NCI-H748 (cell line): ENCODE results near the gene SNCG.

Experiments used
- DNase-seq: peaks from one replicate; lab custom pipeline; 2025; ENCODE audit not compliant: unreplicated experiment; lab: John Stamatoyannopoulos, UW

Gene SNCG

GRCh38 chr10:86960003-86960862 lies 1.8 kb downstream of the SNCG start:
- no peak for DNase-seq

GRCh38 chr10:86960863-86961434 lies 2.5 kb downstream of the SNCG start:
- no peak for DNase-seq

- no peak for DNase-seq
Measured at GRCh38 chr10:86961481-86962091, 3.2 kb downstream of the SNCG start.

- no peak for DNase-seq
Measured at GRCh38 chr10:86962136-86962980, 4.0 kb downstream of the SNCG start.

DNA sequence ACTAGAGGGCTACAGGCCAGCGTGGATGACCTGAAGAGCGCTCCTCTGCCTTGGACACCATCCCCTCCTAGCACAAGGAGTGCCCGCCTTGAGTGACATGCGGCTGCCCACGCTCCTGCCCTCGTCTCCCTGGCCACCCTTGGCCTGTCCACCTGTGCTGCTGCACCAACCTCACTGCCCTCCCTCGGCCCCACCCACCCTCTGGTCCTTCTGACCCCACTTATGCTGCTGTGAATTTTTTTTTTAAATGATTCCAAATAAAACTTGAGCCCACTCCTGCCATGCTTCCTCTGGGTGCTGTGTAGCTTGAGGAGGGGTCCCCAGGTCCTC lies 4.5 kb downstream of the SNCG start:
- no peak for DNase-seq

- DNase-seq: no peak
Measured at GRCh38 chr10:86963341-86963919, 5.0 kb downstream of the SNCG start.

- no peak for DNase-seq
Measured at GRCh38 chr10:86964061-86964846, 5.9 kb downstream of the SNCG start.

DNA sequence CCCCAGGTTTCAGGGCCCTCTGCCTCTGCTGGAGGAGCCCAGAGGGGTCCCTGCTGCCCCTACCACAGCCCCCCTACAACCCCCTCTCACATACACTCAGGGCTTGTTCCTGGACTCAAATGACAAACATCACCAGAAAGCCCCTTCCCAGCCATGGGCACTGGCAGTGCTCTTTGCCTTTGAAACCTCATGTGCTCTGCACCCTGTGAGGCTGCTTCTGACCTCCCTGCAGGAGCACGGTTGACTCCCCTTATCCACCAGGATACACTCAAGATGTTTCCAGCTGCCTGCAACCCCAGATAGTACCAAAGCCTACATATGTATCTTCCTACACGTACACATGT lies 6.4 kb downstream of the SNCG start:
- no peak for DNase-seq

DNA sequence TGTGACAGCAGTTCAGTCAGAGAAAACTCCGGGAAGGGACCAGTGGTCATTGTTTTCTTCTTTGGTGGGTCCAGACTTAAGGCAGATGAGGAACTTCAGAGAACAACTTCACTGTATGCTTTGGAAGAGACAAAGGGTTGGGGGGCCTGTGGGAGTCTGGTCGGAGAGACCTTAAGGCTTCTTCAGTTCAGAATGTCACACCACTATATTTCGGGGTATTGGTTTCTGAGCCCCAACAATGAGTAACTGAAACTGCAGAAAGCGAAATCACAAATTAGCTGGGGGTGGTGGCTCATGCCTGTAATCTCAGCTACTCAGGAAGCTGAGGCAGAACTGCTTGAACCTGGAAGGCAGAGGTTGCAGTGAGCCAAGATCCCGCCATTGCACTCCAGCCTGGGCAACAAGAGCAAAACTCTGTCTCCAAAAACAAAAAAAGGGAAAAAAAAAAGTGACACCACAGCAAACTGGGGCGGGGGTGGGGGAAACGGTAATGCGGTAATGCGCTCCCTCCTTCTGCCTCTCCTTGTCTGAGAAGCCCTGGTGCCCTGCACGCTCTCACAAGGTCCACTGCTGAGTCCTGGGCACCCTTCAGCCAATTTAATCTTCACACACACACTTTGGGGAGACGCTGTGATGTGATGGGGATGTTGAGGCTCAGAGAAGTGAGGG lies 7.7 kb downstream of the SNCG start:
- DNase-seq: no peak

GRCh38 chr10:86967481-86967941 lies 9.1 kb downstream of the SNCG start:
- DNase-seq: no peak

DNA sequence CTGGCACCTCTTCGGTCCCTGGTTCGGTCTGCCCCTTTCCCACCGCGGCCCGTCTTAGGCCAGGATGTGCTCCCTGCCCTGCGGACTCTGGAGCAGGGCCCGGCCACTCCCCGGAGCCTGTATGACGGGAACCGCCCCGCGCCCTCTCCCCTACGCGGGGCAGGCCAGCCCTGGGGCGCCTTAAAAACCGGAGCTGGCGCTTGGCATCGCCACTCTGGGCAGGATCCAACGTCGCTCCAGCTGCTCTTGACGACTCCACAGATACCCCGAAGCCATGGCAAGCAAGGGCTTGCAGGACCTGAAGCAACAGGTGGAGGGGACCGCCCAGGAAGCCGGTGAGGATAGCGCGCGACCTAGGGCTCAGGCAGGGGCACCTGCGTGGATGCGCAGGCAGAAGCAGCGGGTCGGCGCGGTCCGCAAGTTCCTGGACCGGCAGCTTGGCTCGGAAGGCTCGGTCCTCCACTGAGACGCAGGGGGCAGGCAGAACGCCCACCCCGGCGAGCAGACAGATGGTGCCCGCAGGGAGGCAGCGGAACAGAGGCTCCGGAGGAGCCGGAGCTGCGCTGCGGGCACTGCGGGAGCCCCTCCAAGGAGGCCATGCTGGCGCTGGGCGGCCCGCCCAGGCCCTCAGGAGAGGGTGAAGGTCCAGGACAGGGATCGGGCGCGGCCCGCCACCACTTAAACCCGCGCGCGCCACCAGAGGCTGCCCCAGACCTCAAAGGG lies 10.0 kb downstream of the SNCG start, which contains the start of gene ADIRF:
TSS of gene ADIRF (plus strand) at position 212 of the 723 bp plus-strand sequence. CDS start at position 275, 63 bp downstream.
- DNase-seq: no peak

DNA sequence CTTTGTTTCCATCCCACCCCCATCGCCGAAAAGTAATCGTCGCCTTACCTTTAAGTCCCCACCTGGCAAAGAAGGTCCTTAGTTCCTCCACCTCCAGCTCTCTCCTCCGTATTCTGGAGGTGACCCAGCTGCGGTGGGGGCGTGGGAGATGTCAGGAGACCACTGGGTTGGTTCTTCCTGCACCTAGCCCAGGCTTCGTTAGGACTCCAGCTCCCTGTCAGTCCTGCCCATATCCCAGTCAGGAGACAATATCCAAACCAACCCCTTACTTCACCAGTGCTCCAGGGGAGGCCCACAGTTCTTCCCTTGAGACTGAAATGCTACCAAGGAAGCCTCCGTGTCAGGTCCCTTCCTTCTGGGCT lies 10.6 kb downstream of the SNCG start:
- DNase-seq: no peak

GRCh38 chr10:86969421-86970041 lies 11.1 kb downstream of the SNCG start:
- no peak for DNase-seq

DNA sequence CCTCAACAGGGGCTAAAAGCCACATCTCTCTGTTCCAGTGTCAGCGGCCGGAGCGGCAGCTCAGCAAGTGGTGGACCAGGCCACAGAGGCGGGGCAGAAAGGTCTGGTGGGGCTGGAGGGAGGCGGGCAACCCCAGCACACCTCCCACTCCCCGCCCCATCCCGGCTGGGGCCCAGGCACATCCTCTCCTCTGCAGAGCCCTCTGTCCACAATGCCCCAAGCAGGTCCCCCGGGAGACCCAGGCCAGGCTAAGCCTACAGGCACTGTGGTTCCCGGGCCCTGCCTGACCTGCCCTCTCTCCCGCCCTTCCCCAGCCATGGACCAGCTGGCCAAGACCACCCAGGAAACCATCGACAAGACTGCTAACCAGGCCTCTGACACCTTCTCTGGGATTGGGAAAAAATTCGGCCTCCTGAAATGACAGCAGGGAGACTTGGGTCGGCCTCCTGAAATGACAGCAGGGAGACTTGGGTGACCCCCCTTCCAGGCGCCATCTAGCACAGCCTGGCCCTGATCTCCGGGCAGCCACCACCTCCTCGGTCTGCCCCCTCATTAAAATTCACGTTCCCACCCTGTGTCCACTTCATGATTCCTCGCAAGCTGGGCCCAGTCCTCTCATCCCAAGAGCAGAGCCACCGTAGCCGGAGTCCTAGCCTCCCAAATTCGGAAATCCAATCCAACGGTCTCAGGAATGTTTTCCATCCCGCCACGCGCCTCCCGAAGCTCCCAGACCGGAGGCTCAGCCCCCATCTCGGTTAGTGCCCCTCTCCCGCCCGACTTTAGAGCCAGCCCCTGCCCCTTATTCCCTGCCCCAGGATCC lies 12.0 kb downstream of the SNCG start:
- no peak for DNase-seq

- no peak for DNase-seq
Measured at GRCh38 chr10:86970982-86971231, 12.5 kb downstream of the SNCG start.

GRCh38 chr10:86971232-86971991 lies 13.0 kb downstream of the SNCG start:
- DNase-seq: no peak

- DNase-seq: no peak
Measured at GRCh38 chr10:86972613-86973380, 14.4 kb downstream of the SNCG start.
